Measurements from ENCODE around the gene VPS9D1. TPM values are rescaled to one million over a fixed set of nuclear protein-coding genes. Genes with fewer than 3 reads are reported as not detected.

The VPS9D1 gene
- total and polyA plus RNA-seq, 11 donors, result 7.3 to 20.2 (median 11.0) TPM

- 86 to 91% (median 88%) methylated on average over 12 to 19 of the region's 19 CpGs for WGBS, 4 donors
- H3K4me3 ChIP-seq, result no peak overlapping the region
- H3K9me3 ChIP-seq, result no peaks in the 10 kb centered on the region
- ATAC-seq, result no peak
- H3K27me3 ChIP-seq, result peaks cover 0 to 4% (median 0%) of the 10 kb centered on the region in 9 donors
- intact Hi-C loops (cut with DNase I), result loop anchor here in 7 of 10 donors (5.0 to 10.0 kb wide), 5 partner anchors 77 to 155 kb away; no protein-coding TSS in a partner anchor
- H3K27ac ChIP-seq, result no peak overlapping the region
- no peak for TF ChIP-seq POLR2A (IDR thresholded peaks at IDR 0.05)
- TF ChIP-seq CTCF (IDR thresholded peaks at IDR 0.05), result no peak
- no peak for DNase-seq
- H3K4me1 ChIP-seq, result peaks cover 0 to 21% (median 5%) of the 10 kb centered on the region in 12 donors
- peaks cover 0 to 8% (median 0%) of the 10 kb centered on the region in 9 donors for H3K36me3 ChIP-seq
Observed at GRCh38 chr16:89709716-89710432, 10.8 kb downstream of the VPS9D1 start.

GRCh38 chr16:89709166-89709565 lies 11.5 kb downstream of the VPS9D1 start:
- intact Hi-C loops (cut with DNase I), result loop anchor here in 7 of 10 donors (5.0 to 10.0 kb wide), 5 partner anchors 78 to 156 kb away; no protein-coding TSS in a partner anchor
- no peak overlapping the region for H3K27ac ChIP-seq
- H3K27me3 ChIP-seq, result peaks cover 0 to 4% (median 0%) of the 10 kb centered on the region in 9 donors
- TF ChIP-seq CTCF (IDR thresholded peaks at IDR 0.05) (no peak), POLR2A (IDR thresholded peaks at IDR 0.05) (no peak)
- ATAC-seq, result no peak
- WGBS, 4 donors, result 78 to 89% (median 86%) methylated on average over 6 to 10 of the region's 10 CpGs
- H3K36me3 ChIP-seq, result peaks cover 0 to 8% (median 0%) of the 10 kb centered on the region in 9 donors
- peaks cover 0 to 21% (median 5%) of the 10 kb centered on the region in 12 donors for H3K4me1 ChIP-seq
- no peak for DNase-seq
- H3K9me3 ChIP-seq, result no peaks in the 10 kb centered on the region
- H3K4me3 ChIP-seq, result no peak overlapping the region

GRCh38 chr16:89708481-89708931 lies 12.2 kb downstream of the VPS9D1 start:
- Histone ChIP-seq H3K36me3 (peaks cover 0 to 8% (median 0%) of the 10 kb centered on the region in 9 donors), H3K4me1 (peaks cover 0 to 21% (median 5%) of the 10 kb centered on the region in 12 donors), H3K9me3 (no peaks in the 10 kb centered on the region), H3K27ac (no peak overlapping the region), H3K27me3 (peaks cover 0 to 4% (median 0%) of the 10 kb centered on the region in 9 donors), H3K4me3 (no peak overlapping the region)
- intact Hi-C loops (cut with DNase I), result loop anchor here in 7 of 10 donors (5.0 to 10.0 kb wide), 5 partner anchors 79 to 156 kb away; no protein-coding TSS in a partner anchor
- TF ChIP-seq POLR2A (IDR thresholded peaks at IDR 0.05) (no peak), CTCF (IDR thresholded peaks at IDR 0.05) (no peak)
- WGBS, 4 donors, result 80 to 93% (median 84%) methylated on average over 9 to 19 of the region's 19 CpGs
- peak in 1 of 5 donors; percentile 23 for DNase-seq
- ATAC-seq, result peak in 3 of 4 donors; percentile 2 to 43 (median 31)

DNA sequence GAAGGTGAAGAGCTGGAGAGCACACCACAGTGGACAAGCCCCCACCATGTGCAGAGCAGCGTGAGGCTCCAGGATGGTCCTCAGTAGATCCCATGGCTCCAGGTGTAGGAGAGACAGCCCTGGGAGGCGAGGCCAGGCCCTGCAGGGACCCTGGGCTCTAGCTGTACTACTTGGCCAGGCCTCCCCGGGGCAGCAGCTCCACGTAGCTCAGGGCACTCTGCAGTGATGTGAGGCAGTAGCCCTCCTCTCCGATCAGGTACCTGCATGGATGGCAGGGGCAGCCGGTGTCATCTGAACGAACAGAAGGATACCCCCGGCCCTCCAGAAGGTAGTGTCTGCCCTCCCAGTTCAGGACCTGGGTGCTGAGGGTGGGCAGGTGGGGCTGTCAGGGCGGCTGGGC lies 13.0 kb downstream of the VPS9D1 start:
- Histone ChIP-seq H3K36me3 (peaks cover 0 to 8% (median 0%) of the 10 kb centered on the region in 9 donors), H3K4me3 (no peak overlapping the region), H3K27ac (no peak overlapping the region), H3K4me1 (peaks cover 0 to 21% (median 5%) of the 10 kb centered on the region in 12 donors), H3K27me3 (peaks cover 0 to 4% (median 0%) of the 10 kb centered on the region in 9 donors), H3K9me3 (no peaks in the 10 kb centered on the region)
- DNase-seq (no peak), ATAC-seq (no peak)
- no peak for TF ChIP-seq POLR2A (IDR thresholded peaks at IDR 0.05)
- TF ChIP-seq CTCF (IDR thresholded peaks at IDR 0.05), result no peak
- intact Hi-C loops (cut with DNase I), result loop anchor here in 9 of 10 donors (2.0 to 10.0 kb wide), 7 partner anchors 80 to 157 kb away; no protein-coding TSS in a partner anchor
- WGBS, 4 donors, result 87 to 93% (median 91%) methylated on average over 6 to 9 of the region's 9 CpGs
